Measurements from ENCODE around the gene CFAP141. TPM values are rescaled to one million over a fixed set of nuclear protein-coding genes. Genes with fewer than 3 reads are reported as not detected.

CFAP141 gene
- total RNA-seq, 4 donors from 2014 or later: not detected

DNA sequence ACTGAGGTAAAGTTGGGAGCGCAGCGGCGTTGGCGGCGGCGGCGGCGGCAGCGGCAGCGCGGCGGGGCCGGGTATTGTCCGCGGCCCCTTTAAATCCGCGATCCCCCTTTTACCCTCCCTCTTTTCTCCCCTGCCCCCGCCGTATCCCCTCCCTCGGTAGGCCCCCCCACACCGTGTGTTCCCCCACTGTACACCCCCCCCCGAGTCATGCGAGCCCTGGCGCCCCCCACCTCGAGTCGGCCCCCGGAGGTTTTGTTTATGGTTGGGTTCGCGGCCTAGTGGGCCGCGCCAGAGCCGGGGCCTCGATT lies 14.8 kb upstream of the CFAP141 start:
- DNase-seq (ENCODE audit: low spot score): no peak
- TF ChIP-seq CTCF (IDR thresholded peaks at IDR 0.05): no peak
- ATAC-seq (ENCODE audit: low FRiP score): peak; percentile 17

DNA sequence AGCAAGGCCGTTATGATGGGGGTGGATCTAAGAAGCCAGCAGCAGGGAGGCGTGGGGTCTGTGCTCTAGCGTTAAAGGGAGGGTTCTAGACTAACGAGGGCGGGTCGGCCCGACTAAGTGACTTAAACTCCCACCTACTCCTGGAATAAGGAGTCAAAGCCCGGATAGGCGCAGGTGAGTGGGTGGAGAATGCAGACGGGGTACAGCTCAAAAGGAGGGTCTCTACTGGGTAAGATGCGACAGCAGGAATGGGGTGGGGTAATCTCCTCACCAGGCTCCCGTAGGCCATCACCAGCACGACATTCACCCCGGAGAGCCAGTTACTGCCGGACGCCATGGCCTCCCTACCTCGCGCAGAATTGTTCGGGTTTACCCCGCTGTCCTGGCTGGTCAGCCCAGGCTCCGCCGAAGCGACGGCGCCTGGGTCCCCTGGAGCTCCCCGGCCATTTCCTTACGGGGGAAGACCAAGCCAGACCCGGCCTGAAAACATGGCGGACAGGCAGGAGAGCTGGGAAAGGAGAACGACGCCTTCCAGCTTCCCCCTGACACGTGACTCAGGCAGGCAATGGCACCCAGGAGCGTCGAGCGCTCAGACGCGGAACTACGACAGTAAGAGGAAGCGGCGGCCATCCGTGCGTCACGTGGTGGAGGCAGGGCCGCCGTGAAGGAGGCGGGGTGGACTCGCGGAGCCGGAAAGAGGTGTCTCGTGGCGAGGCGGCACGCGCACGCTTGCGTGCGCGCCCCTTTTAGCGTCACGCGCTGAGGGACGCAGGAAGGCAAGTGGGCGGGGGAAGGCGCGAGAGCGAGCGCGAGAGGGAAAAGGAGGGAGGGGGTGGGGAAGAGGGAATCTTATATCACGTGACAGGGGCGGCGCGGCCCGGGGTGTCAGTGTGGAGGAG lies 14.2 kb upstream of the CFAP141 start, which contains the start of gene UBAP2L:
UBAP2L (plus strand) TSS at position 885 of the 899 bp plus-strand sequence. CDS start 4,169 bp downstream, outside the sequence.
- ATAC-seq (ENCODE audit: low FRiP score) (peak; percentile 98), DNase-seq (ENCODE audit: low spot score) (peak; percentile 89)
- no peak for TF ChIP-seq CTCF (IDR thresholded peaks at IDR 0.05)

DNA sequence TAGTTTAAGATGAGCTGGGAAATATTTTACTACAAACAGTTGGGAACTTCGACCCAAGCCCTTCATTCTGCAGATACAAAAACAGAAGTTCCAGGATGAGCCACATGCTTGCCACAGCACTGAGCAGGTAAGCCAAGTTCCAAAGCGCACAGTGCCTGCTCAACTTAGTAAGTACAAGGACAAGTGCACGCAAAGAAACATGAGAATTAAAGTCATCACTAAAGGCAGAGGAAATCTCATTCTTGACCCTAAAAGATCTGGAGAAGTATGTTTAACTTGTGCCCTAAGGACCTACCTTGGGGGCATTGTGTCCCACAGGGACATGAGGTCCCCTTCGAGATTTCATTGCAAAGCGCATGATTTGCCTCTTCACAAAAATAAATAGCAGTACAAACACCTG lies 13.4 kb upstream of the CFAP141 start:
- ATAC-seq (ENCODE audit: low FRiP score): no peak
- no peak for TF ChIP-seq CTCF (IDR thresholded peaks at IDR 0.05)
- no peak for DNase-seq (ENCODE audit: low spot score)

DNA sequence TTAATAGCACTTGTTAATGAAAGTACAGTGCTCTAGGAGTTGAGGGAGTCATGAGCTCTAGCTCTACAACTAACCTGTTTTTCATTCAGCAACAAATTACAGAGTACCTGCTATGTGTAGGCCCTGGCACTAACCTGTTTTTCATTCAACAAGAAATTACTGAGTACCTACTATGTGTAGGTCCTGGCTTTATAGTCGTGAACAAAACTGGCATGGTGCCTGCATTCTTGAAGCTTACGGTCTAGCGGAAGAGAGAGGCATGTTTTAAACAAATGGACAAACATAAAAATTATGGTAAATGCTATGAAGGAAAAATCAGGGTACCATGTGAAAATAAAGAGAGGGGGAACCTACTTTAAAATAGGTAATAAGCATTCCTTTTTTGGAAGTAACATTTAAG lies 12.4 kb upstream of the CFAP141 start:
- no peak for TF ChIP-seq CTCF (IDR thresholded peaks at IDR 0.05)
- ATAC-seq (ENCODE audit: low FRiP score) (no peak), DNase-seq (ENCODE audit: low spot score) (no peak)

GRCh38 chr1:154213274-154213673 lies 7.1 kb upstream of the CFAP141 start:
- no peak for ATAC-seq (ENCODE audit: low FRiP score)
- no peak for TF ChIP-seq CTCF (IDR thresholded peaks at IDR 0.05)
- DNase-seq (ENCODE audit: low spot score): no peak

GRCh38 chr1:154212083-154212482 lies 6.0 kb upstream of the CFAP141 start:
- no peak for DNase-seq (ENCODE audit: low spot score)
- no peak for ATAC-seq (ENCODE audit: low FRiP score)
- TF ChIP-seq CTCF (IDR thresholded peaks at IDR 0.05): no peak
